ENCODE results near the gene MCM9. TPM values are rescaled to one million over a fixed set of nuclear protein-coding genes. Genes with fewer than 3 reads are reported as not detected.

Gene MCM9
- polyA plus RNA-seq, 3 donors: 9.4 to 11.9 (median 9.8) TPM

DNA sequence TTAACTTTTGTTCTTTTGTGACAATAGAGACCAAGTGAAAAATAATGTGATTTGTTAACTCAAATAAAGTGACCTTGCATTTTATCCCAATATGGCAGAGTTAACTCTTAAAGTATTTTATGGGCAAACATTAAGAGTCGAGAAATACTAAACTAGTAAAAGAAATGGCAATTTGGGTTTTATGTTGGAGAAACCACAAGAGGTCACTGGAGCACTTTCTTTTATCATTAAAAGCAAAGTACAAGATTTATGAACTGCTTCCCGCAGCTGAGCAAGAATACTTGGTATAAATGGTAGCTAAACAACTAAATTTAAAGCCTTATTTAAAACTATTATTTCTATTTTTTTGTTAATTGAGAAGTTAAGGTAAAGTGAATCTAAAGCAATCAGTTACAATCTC lies 33.5 kb upstream of the MCM9 start:
- no peaks in the 10 kb centered on the region for H3K9me3 ChIP-seq (replicated peaks in 1 of 2; ENCODE audit: control insufficient read depth in 1 of 2, insufficient read depth in 1 of 2, low read length in 2 of 2)
- Mint-ChIP-seq H3K4me1 (peaks cover 3% of the 10 kb centered on the region), H3K36me3 (no peaks in the 10 kb centered on the region), H3K4me3 (no peak overlapping the region), H3K9me3 (peaks cover 0 to 4% (median 0%) of the 10 kb centered on the region in 7 donors), H3K27ac (no peak overlapping the region), H3K27me3 (ENCODE audit: low read depth in 3 of 3) (peaks cover 0 to 3% (median 0%) of the 10 kb centered on the region in 3 donors)
- WGBS (ENCODE audit: insufficient coverage): no CpG with 5 or more reads among the region's 2 CpGs
- H2AFZ ChIP-seq (ENCODE audit: insufficient read depth, low read depth, low read length, poor library complexity, severe bottlenecking): no peak overlapping the region
- no peaks in the 10 kb centered on the region for H4K20me1 ChIP-seq (ENCODE audit: insufficient read depth, low read length)
- peaks cover 0 to 3% of the 10 kb centered on the region in 2 donors for H3K4me1 ChIP-seq (ENCODE audit: control insufficient read depth in 1 of 2, insufficient read depth in 2 of 2, low read length in 2 of 2)
- intact Hi-C loops (cut with micrococcal nuclease): loop anchor here (10.0 kb wide), 2 partner anchors 136 to 146 kb away; no protein-coding TSS in a partner anchor
- TF ChIP-seq, protein P1, sequence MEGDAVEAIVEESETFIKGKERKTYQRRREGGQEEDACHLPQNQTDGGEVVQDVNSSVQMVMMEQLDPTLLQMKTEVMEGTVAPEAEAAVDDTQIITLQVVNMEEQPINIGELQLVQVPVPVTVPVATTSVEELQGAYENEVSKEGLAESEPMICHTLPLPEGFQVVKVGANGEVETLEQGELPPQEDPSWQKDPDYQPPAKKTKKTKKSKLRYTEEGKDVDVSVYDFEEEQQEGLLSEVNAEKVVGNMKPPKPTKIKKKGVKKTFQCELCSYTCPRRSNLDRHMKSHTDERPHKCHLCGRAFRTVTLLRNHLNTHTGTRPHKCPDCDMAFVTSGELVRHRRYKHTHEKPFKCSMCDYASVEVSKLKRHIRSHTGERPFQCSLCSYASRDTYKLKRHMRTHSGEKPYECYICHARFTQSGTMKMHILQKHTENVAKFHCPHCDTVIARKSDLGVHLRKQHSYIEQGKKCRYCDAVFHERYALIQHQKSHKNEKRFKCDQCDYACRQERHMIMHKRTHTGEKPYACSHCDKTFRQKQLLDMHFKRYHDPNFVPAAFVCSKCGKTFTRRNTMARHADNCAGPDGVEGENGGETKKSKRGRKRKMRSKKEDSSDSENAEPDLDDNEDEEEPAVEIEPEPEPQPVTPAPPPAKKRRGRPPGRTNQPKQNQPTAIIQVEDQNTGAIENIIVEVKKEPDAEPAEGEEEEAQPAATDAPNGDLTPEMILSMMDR (IDR thresholded peaks at IDR 0.05): no peak
- H3K79me2 ChIP-seq (ENCODE audit: insufficient read depth, low read length): no peaks in the 10 kb centered on the region
- H3K27ac ChIP-seq (ENCODE audit: low read depth in 1 of 2, low read length in 2 of 2): no peak overlapping the region
- H3K36me3 ChIP-seq (replicated peaks in 1 of 2; ENCODE audit: control insufficient read depth in 1 of 2, insufficient read depth in 2 of 2, low read length in 2 of 2): no peaks in the 10 kb centered on the region
- no peak overlapping the region for H3K4me3 ChIP-seq (replicated peaks in 1 of 3; ENCODE audit: low read depth in 2 of 3, low read length in 3 of 3)
- H3K4me2 ChIP-seq (replicated peaks; ENCODE audit: extremely low read depth, low read length, poor library complexity, severe bottlenecking): no peak overlapping the region
- H3K9ac ChIP-seq (ENCODE audit: insufficient read depth, low read length, poor library complexity, severe bottlenecking): no peak overlapping the region
- no peaks in the 10 kb centered on the region for H3K27me3 ChIP-seq (ENCODE audit: control insufficient read depth in 2 of 2, insufficient read depth in 2 of 2, low read length in 2 of 2)
- no peak for DNase-seq

DNA sequence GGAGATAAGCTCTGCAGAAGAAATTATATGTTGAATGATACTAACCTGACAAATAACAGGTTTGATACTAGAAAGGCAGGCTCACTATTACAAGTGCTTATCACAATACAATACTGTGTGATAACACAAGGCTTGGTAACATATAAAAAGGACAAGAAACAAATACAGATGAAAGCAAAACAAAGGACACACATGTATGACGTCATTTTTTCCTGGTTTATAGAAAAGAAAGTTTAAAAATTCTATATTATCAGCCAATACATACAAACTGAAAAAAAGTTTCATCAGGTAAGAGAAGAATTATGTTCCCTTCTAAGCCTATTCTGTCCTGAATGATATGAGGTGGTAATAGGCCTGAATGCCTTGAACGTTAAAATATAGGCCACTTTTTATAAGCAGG lies 32.3 kb upstream of the MCM9 start:
- Mint-ChIP-seq H3K4me3 (no peak overlapping the region), H3K9me3 (peaks cover 0 to 4% (median 0%) of the 10 kb centered on the region in 7 donors), H3K27ac (no peak overlapping the region), H3K36me3 (no peaks in the 10 kb centered on the region), H3K27me3 (ENCODE audit: low read depth in 3 of 3) (peaks cover 0 to 3% (median 0%) of the 10 kb centered on the region in 3 donors), H3K4me1 (peaks cover 3% of the 10 kb centered on the region)
- no peak for DNase-seq
- Histone ChIP-seq H3K9ac (ENCODE audit: insufficient read depth, low read length, poor library complexity, severe bottlenecking) (no peak overlapping the region), H2AFZ (ENCODE audit: insufficient read depth, low read depth, low read length, poor library complexity, severe bottlenecking) (no peak overlapping the region), H3K79me2 (ENCODE audit: insufficient read depth, low read length) (no peaks in the 10 kb centered on the region), H3K27ac (ENCODE audit: low read depth in 1 of 2, low read length in 2 of 2) (no peak overlapping the region), H3K9me3 (replicated peaks in 1 of 2; ENCODE audit: control insufficient read depth in 1 of 2, insufficient read depth in 1 of 2, low read length in 2 of 2) (no peaks in the 10 kb centered on the region), H3K27me3 (ENCODE audit: control insufficient read depth in 2 of 2, insufficient read depth in 2 of 2, low read length in 2 of 2) (no peaks in the 10 kb centered on the region), H3K4me2 (replicated peaks; ENCODE audit: extremely low read depth, low read length, poor library complexity, severe bottlenecking) (no peak overlapping the region), H3K4me3 (replicated peaks in 1 of 3; ENCODE audit: low read depth in 2 of 3, low read length in 3 of 3) (no peak overlapping the region), H4K20me1 (ENCODE audit: insufficient read depth, low read length) (no peaks in the 10 kb centered on the region), H3K4me1 (ENCODE audit: control insufficient read depth in 1 of 2, insufficient read depth in 2 of 2, low read length in 2 of 2) (peaks cover 0 to 3% of the 10 kb centered on the region in 2 donors), H3K36me3 (replicated peaks in 1 of 2; ENCODE audit: control insufficient read depth in 1 of 2, insufficient read depth in 2 of 2, low read length in 2 of 2) (no peaks in the 10 kb centered on the region)
- intact Hi-C loops (cut with micrococcal nuclease): loop anchor here (10.0 kb wide), 2 partner anchors 138 to 148 kb away; no protein-coding TSS in a partner anchor
- WGBS (ENCODE audit: insufficient coverage): 100% methylated on average over 1 of the region's 2 CpGs
- TF ChIP-seq, protein P1 (IDR thresholded peaks at IDR 0.05): no peak

Data from CD14-positive monocyte (primary cell).